Dermis blood vessel endothelial cell (primary cell): ENCODE results near the gene HNF1A. TPM values are rescaled to one million over a fixed set of nuclear protein-coding genes. Genes with fewer than 3 reads are reported as not detected.
"Not testable (repeated sequence)": the region's sequence is repeated elsewhere in the genome, so short reads cannot be mapped to it uniquely, and the experiment has no call there.

Experiments used
- DNase-seq: peaks from one replicate; pipeline ENCODE4 v3.0.0; 2010
- total RNA-seq: library from RNA; depleted of rRNA; stranded (reverse); fragments of >200 nt; gene quantifications from 2 replicates; pipeline ENCODE4 v1.2.3, GENCODE V29; 2014

Gene HNF1A
- total RNA-seq, 1 donor from 2014 or later: not detected

DNA sequence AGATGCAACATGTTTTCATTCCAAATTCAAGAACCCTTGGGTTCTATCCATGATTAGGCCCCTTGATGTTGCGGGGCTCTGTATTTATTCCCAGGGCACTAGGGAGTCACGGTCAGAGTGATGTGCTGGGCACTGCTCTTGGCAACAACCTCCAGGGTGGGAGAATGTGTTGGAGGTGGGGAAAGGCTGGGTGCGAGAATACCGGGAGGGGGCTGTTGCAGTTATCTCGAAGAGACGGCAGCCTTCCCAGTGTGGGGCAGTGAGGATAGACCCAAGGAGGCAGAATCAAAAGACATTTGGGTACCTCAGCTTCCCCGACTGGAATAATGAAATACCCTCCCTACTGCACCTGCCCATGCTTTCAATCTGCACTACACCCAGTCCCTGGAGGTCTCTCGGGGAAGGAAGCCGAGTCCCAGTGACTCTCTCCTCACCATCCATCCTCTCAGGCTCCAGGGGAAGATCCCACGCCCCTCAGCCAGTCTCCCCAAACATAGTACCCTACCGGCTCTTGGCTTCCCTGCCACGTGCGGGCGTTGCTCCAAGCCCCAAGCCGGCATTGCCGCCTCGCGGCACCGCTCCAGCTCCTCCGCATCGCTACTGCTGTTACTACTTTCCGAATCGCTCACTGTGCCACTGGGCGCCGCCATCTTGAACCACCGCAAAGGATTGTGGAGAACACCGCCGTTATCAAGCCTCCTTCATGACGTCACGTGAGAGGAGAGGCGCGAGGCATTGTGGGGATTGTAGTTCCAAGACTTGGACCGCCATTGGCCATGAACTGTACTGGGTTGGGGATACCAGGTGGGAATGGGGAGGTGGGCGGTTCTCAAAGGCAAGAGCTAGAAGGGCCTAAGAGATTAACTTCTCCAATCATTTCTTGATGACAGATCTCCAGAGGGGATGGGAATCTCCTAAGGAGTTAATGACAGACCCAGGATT, 37.8 kb downstream of the HNF1A start, which contains the start of gene C12orf43:
Gene C12orf43, minus strand, starts transcription at position 663 of the 942 bp plus-strand sequence. Its CDS starts 13 bp downstream, at position 650.
- peak; percentile 95 for DNase-seq

DNA sequence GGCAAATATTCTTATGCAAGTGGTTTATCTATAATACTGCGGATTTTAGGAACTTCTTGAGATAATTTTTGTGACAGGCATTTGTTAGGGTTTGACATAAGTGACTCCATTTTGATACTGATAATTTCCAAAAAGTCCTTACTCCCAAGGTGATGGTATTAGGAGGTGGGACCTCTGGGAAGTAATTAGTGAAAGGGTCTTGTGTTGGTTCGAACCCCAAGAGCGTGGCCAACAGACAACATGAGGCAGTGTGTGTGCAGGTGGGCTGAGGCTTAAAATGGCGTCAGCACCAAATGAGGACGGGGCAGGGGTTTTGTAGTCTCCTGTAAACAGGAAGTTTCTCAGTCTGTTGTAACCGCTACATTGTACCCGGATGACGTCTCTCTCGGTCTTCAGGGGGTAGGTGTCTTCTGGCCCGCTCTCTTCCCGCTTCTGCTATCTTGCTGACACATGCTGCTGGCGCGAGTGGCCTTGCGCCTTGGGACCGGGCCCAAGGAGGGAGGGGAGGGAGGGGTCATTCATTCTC, 39.7 kb downstream of the HNF1A start:
- no peak for DNase-seq

DNA sequence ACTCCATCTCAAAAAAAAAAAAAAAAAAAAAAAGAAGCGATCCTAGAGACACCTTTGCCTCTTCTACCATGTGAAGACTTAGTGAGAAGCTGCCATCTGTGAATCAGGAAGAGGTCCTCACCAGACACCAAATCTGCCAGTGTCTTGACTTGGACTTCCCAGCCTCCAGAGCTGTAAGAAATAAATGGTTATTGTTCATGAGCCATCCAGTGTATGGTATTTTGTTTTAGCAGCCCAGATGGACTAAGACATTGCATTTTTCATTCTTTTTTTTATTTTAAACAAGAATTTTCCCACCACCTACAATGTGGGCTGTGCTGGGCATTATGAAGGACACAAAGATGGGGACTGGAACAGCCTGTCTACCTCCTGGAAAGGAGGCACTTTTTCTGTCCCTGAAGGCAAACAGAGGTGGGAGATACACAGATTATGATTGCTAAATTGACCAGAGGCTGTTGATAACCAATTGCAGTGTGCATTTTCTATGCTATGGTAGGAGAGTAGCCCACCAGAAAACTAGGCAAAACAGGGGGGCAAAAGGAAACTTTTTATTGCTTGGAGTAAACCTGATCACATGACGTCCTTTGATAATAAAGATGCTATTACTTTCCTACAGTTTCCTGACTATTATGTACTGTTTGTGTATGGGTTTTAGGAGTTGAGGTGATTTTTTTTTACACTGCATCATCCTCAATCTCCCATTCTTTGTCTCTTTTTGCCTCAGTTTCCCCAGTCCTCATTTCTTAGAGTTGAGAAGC, 40.7 kb downstream of the HNF1A start:
- DNase-seq: no peak

DNA sequence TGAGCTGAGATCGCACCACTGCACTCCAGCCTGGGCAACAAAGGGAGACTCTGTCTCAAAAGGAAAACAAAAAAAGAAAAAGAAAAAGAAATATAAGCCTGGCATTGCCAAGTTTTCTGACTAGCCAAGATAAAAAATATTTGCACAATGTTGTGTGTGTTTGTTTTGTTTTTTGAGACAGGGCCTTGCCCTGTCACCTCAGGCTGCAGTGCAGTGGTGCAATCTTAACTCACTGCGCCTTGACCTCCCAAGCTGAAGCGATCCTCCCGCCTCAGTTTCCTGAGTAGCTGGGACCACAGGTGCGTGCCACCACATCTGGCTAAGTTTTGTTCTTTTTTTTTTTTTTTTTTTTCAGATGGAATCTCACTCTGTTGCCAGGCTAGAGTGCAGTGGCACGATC, 43.4 kb downstream of the HNF1A start:
- no peak for DNase-seq

DNA sequence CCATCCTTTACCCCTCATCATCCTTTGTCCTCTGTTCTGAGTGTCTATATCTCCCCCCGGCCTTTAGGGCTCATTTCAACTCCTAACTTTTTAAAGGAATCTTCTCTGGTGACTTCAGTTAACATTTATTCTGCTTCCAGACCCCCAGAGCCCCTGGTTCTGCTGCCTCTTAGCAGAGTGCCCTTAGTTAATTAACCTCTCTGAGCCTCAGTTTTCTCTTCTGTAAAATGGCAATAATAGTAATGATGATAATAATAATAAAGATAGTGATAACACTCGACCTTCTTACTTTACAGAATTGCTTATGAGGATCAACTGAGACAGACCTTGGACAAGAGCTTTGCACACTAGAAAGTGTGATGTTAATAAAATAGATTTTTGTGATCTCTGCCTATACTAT, 44.4 kb downstream of the HNF1A start:
- no peak for DNase-seq

DNA sequence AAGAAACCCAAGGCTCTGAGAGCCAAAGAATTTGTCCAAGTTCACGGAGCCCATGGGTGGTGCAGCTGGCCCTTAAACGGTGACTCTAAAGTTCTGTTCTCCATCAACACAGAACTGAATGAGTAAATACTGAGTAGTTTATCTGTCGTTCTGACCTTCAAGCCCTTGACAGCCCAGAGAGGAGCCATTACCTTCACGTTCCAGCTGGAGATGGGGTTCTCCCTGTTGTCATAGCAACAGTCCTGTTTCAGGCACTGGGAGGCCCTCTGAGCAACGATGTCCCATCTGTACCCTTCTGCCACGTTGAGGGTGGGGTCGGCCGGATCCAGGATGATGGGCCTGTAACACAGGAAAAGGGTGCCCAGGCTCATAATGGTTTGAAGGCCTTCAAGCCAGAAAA, 45.5 kb downstream of the HNF1A start:
- DNase-seq: no peak

DNA sequence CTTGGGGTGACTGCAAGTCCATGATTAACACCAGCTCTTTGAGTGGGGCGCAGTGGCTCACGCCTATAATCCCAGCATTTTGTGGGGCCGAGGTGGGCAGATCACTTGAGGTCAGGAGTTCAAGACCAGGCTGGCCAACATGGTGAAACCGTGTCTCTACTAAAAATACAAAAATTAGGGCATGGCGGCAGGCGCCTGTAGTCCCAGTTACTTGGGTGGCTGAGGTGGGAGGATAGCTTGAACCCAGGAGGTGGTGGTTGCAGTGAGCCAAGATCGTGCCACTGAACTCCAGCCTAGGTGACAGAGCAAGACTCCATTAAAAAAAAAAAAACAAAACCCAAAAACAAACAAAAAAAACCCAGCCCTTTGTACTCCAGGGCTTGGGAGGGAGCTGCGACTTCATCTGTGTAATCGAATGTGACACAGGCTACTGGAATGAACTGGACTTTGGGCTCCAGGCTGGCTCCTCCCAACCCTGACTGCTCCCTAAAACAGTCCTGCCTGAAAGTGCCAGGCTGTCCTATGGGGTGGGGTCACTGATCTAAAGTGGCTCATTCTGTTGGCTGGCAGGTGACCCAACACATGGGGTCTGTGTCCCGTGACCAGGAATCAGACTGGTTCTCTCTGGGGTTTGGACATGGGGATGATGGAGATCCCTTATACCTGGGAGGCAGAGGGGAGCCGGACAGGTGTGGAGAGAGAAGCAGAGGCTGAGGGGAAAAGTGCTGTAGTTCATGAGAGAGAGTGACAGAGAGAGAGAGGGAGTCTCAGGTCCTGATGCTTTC, 47.3 kb downstream of the HNF1A start:
- DNase-seq: no peak

DNA sequence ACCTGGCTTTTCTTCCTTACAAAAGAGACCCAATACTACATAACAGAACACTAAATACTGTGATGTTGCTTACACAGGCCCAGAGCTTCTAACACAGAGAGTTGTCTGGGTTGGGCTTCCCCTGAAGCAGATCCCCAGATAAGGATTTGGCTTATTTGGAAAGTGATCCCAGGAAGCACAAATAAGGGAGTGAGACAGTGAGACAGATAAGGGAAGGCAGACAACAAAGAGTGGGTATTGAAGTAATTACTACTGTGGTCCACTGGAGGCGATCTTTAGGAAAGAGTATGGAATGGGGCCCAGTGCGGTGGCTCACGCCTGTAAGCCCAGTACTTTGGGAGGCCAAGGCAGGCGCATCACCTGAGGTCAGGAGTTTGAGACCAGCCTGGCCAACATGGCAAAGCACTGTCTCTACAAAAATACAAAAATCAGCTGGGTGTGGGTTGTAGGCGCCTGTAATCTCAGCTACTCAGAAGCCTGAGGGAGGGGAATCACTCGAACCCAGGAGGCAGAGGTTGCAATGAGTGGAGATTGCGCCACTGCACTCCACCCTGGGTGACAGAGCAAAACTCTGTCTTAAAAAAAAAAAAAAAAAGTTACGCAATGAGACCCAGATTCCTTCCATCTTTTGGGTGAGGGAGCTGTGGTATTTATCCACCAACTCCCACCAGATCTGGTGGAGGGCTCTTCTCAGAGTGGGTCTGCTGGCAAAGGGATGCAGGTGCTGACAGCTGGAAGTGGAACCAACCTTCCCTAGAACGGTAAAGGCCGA, 48.1 kb downstream of the HNF1A start:
- no peak for DNase-seq

DNA sequence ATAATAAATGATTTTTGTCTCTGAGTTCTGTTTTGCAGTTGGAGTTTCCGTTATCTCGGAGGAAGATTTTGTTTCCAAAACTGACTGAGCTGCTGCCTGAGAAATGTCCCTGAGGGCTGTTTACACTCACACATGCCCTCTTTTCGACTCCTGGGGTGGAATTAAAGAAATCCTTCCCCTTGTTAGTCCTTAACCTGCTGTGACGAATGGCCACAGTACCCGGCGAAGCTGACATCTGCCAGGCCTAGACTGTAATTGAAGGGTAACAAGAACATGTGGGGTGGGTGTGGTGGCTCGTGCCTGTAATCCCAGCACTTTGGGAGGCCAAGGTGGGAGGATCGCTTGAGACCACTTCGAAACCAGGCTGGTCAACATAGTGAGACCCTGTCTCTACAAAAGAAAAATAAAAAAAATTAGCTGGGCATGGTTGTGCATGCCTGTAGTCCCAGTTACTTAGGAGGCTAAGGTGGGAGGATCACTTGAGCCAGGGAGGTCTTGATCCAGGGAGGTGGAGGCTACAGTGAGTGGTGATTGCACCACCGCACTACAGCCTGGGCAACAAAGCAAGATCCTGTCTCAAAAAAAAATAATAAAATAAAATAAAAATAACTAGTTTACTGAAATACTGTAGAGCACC, 52.4 kb downstream of the HNF1A start:
- DNase-seq: no peak

DNA sequence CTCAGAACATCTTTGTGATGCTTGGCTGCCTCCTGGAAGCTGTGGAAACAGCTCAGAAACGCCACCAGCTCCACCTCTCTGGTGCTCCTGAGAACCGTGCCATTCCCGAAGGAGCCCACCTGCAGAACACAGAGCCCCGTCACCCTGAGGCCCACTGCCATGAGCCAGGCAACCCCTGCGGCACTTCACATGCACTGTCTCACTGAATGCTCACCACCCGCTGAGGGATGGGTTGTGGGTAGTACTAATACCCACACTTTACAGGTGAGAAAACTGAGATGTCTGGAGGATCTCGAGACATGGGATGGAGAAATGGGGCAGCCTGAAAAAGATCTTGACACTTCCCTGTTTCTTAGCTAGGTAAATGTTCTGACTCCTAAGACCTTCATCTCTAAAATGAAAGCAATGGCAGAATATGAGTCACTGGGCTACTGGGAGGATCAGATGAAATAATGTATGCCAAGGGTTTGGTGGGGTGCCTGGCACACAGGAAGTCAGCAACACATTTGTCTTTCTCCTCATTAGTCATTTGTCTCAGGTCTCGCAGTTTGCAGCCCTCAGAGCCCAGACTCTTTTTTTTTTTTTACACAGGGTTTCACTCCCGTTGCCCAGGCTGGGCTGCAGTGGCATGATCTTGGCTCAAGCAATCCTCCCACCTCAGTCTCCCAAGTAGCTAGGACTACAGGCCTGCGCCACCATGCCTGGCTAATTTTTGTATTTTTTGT, 55.4 kb downstream of the HNF1A start:
- no peak for DNase-seq

DNA sequence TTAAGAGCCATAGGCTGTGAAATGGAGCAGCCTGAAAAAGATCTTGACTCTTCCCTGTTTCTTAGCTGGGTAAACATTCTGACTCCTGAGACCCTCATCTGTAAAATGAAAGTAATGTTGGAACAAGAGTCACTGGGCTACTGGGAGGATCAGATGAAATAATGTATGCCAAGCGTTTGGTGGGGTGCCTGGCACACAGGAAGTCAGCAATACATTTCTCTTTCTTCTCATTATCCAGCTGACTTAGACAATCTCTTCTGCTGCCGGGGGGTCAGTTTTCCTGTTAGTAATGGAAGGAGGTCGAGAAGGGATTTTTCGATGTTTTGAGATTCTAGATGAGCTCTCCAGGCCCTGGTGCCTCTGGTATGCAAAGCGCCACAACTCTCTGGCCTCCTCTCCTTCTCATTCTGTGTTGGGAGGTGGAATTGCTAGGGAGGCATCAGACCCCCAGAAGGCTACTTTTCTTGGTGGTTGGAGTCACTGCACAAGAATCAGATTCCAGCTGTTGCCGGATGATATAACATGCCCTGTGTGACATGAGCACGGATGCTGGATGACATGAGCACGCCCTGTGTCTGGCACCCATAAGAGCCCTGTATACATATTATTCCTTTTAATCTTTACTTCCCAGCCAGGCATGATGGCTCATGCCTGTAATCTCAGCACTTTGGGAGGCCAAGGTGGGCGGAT, 56.4 kb downstream of the HNF1A start:
- no peak for DNase-seq

DNA sequence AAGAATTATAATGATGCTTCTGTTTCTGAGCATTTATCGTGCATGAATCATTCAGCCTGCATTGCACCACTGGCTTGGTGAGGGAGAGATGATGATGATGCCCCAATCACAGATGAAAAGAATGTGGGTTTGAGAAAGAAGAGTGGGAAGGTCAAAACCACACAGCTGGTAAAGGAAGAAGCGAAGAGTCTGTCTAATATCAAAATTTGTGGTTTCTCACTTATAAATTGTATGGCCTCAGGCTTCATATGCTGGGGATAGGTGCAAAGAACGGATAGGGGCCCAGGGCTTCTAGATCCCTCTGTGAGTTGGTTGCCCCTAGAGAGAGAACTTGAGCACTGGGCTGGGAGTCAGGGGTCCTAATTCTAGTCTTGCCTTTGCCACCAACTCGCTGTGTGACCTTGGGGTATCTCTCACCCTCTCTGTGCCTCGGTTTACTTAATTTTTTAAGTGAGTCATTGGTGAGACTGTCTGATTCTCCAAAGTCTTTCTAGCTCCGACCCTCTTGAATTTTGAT, 58.5 kb downstream of the HNF1A start:
- no peak for DNase-seq

DNA sequence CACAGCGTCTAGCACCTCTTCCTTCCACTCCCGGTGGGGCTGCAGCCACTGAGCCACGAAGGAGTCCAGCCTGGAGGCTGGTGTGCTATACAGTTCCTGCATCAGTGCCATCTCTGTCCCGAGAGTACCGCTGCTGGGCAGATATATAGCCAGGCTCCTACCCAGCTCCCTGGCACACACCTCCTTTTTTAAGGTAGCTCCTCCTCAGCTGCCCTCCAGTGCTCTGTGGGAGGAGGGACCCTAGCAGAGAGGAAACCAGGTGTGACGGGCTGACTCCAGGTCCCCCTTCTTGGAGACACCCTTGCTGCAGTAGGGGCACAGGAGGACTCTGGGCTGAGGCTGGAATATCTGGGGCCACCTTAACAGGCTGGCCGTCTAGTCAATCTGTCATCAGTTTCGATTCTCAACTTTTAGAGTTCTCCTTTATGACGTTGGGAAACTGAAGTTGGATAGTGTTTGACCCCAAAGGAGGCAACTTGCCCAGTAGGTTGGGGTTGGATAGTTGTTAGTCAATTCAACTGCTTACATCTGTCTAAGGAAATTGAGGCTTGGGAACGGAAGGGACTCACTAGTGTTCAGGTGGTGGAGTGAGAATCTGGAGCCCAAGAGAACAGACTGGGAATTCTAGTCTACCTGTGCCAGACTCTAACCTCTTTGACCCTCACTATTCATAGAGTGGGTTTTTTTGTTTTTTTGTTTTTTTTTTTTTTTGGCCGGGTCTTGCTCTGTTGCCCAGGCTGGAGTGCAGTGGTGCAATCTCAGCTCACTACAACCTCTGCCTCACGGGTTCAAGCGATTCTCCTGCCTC, 60.7 kb downstream of the HNF1A start, which contains the start of gene OASL:
Gene OASL, minus strand, starts transcription at position 386 of the 808 bp plus-strand sequence. Its CDS starts 275 bp downstream, at position 111.
- peak; percentile 23 for DNase-seq

DNA sequence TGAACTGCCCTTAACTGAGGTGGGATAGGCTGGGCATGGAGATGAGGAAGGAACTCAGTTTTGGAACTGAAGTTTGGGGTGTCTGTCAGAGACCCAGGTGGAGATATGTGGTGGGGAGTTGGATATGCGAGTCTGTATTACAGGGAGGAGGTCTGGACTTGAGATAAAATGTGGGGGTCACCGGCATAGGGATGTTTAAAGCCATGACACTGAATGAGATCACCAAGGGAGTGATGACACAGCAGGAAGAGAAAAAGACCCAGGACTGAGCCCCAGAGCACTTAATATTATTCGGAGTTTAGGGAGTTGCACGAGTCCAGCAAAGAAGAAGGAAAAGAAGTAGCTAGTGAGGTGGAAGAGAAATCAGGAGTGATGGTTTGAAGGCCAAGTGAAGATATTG, 64.7 kb downstream of the HNF1A start:
- DNase-seq: no peak

DNA sequence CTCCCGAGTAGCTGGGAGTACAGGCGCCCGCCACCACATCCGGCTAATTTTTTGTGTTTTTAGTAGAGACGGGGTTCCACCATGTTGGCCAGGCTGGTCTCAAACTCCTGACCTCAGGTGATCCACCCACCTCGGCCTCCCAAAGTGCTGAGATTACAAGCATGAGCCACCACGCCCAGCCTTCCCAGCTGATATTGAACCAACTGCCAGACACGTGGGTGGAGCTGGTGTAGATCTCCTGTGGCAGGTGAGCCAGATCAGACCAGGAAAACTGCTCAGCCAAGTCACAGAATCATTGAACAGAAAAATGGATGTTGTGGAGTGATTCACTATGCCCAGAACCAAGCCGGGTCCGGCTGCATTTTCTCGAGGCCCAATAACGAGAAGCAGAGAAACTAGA, 69.1 kb downstream of the HNF1A start:
- DNase-seq: not testable (repeated sequence)

DNA sequence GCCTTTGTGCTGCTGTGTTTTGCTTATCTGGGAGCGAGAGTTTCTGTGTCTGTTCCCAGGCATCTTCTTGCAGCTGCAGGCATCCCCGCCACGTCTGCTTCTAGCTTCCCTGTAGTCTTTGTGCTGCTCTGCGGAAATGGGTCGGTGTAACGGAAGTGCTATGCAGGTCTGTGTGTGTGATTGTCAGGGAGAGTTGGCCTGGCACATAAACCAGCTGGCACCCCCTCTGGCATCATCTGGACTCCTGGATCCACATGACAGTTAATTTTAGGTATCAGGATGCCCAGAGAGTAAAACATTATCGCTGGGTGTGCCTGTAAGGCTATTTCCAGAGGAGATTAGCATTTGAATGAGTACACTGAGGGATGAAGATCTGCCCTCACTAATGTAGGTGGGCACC, 70.1 kb downstream of the HNF1A start:
- peak; percentile 37 for DNase-seq

DNA sequence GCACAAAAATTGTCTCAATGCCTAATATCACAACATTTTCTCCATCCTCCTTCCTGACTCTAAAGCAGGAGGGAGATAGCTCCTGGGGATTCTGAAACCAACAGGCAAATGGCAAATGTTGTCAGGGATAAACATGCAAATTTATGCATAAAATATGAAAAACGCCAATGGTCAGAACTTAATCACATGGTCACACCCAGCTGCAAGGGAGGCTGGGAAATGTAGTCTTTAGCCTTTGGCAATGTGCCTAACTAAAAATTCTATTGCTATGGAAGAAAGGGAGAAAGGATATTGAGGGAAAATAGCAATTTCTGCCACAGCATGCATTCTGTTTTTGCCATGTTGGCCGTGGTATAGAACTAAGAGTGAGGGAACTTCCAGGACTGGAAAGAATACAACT, 72.4 kb downstream of the HNF1A start:
- DNase-seq: peak; percentile 30
